ENCODE measurements around the gene ZNF683. TPM values are rescaled to one million over a fixed set of nuclear protein-coding genes. Genes with fewer than 3 reads are reported as not detected.

Gene ZNF683
- total and polyA plus RNA-seq, 9 of the 15 experiments (the other 6 are each of a cell fraction or from before 2014, with no cell fraction given) = not detected

GRCh38 chr1:26317146-26317545 lies 55.4 kb downstream of the ZNF683 start (continued):
- TF ChIP-seq TRIM25 (IDR thresholded peaks at IDR 0.05; ENCODE audit: borderline replicate concordance) (0 out of 2 replicates have a peak, but pooled peaks have one; percentile 46), SOX6 (IDR thresholded peaks at IDR 0.05) (no peak), SPI1 (IDR thresholded peaks at IDR 0.05; ENCODE audit: borderline replicate concordance, low read depth, low read length) (peak; percentile 88), ADNP (tag; IDR thresholded peaks at IDR 0.05) (peak; percentile 6; the same call in 1 of the 2 replicates), ZNF395 (CRISPR knock-in tag; IDR thresholded peaks at IDR 0.05) (0 out of 2 replicates have a peak, but pooled peaks have one; percentile 9), RBM15 (IDR thresholded peaks at IDR 0.05; ENCODE audit: insufficient read depth, low read length) (no peak), PKNOX1 (IDR thresholded peaks at IDR 0.05) (no peak), BRD9 (IDR thresholded peaks at IDR 0.05; ENCODE audit: low read depth, partially characterized antibody) (peak; percentile 34), MCM7 (IDR thresholded peaks at IDR 0.05) (no peak)
